ENCODE data around the gene SLC22A13.

- TF ChIP-seq CTCF (IDR thresholded peaks at IDR 0.05) = no peak
- no peak for TF ChIP-seq POLR2A (IDR thresholded peaks at IDR 0.05)
- TF ChIP-seq EP300 (IDR thresholded peaks at IDR 0.05) = no peak
- TF ChIP-seq POLR2AphosphoS5 (IDR thresholded peaks at IDR 0.05) = no peak
Observed at GRCh38 chr3:38255627-38256026, 10.0 kb upstream of the SLC22A13 start.
